GM19372 (cell line): ENCODE data around the gene TIMP3.

Source experiments
- ATAC-seq: cut with Tn5 transposase; IDR thresholded peaks from one replicate; pipeline ENCODE4 v1.9.1; 2021; ENCODE audit warnings: mild to moderate bottlenecking, low read depth, moderate library complexity; ENCODE audit not compliant: unreplicated experiment

Gene TIMP3

DNA sequence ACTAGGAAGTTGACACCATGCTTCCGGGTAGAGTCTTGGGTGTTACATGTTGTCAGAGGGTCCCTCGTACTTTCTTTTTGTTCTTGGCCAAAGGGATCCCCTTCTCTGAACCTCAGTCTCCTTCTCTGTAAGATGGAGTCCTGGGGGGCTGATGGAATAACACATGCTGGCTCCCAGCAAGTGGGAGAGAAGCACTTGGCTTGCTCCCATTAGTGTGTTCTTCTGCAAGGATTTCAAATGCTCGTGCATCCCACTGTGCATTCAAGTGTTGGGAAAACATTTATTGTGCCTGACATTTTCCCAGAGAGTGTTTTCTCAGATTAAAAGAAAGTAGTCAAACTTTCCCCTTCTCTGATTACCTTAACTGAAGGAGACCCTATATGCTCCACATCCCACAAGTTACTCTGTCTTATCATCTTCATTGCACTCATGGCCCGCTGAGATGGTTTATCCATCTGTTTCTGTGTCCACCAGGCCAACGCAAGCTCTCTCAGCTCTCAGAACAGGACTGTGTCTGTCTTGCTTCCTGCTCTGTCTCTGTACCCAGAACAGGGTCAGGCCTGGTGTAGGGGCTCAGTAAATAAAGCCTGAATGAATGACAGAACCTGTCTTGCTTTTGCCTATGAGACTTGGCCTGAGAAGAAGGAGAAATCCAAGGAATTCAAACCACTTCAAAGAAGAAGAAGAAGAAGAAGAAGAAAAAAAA is 16.0 kb upstream of the TIMP3 start:
- ATAC-seq, result no peak

GRCh38 chr22:32786027-32786418 is 15.5 kb upstream of the TIMP3 start:
- ATAC-seq, result no peak

DNA sequence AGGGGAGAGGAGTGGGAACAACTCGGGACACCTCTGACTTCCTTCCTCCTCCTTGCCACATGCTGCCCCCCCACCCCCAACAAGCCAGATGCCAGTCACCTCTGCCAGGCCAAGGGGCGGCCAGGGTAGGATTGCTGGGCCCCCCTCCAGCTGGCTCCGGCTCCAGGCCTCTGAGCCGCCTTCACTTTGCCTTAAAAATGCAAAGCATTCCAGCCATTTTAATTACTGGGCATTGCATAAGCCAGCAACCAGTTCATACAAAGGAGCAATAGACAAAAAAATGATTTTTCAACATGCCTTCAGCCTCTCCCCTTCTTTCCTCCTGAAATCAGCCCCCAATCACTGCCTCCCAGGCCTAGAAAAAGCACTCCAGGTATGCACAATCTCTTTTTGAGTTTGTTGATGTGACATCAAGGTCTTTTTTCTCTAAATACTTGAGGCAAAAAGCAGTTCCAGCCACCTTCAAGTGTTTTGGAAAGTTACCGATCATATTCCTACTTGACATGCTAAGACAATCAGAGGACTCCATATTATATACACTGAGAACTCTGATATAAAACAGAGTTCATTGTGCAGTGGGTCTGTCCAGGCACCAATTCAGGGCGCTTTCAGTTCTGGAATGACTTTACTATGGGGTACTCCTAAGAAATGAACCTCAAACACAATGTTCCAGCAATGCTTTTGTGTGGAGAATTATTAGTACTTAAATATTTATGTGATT is 12.4 kb upstream of the TIMP3 start:
- no peak for ATAC-seq

- no peak for ATAC-seq
Observed at GRCh38 chr22:32789797-32790620, 11.5 kb upstream of the TIMP3 start.

GRCh38 chr22:32791056-32791455 is 10.4 kb upstream of the TIMP3 start:
- ATAC-seq, result no peak

DNA sequence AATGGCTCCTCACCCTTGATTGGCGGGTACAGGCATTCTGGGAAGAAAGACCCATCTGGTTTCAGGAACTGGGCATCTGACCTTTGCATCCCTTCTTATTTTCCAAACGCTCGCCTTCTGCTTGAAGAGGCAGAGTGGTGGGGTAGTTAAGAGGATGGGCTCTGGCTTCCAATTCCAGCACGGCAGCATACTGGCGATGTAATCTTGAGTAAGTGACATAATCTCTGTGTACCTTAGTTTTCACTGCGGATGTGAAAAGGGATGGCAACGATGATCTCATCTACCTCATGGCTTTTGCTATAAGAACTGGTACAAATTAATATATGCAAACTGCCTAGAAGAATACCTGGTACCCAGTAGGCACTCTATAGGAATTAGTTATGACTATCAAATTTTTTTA is 10.0 kb upstream of the TIMP3 start:
- ATAC-seq, result no peak

- ATAC-seq, result no peak
Observed at GRCh38 chr22:32793589-32793988, 7.9 kb upstream of the TIMP3 start.

GRCh38 chr22:32794449-32795213 is 6.9 kb upstream of the TIMP3 start:
- no peak for ATAC-seq

DNA sequence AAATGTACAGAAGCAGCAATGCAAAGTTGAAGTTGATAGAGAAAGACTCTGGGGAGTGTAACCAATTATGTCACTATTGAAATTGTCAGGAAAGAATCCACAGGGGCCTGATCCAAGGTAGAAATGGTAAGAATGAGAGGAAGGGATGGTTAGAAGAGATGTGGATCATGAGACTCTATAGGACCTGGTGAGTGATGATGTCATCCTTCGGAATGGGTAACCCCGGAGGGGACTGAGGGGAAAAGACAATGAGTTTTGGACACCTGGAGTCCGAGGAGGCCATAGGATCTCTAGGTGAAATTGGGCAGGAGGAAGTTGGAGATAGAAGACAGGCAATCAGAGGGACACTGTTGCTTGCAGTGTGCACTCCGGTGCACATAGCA is 6.3 kb upstream of the TIMP3 start:
- no peak for ATAC-seq

- ATAC-seq, result no peak
Observed at GRCh38 chr22:32796865-32797573, 4.5 kb upstream of the TIMP3 start.

DNA sequence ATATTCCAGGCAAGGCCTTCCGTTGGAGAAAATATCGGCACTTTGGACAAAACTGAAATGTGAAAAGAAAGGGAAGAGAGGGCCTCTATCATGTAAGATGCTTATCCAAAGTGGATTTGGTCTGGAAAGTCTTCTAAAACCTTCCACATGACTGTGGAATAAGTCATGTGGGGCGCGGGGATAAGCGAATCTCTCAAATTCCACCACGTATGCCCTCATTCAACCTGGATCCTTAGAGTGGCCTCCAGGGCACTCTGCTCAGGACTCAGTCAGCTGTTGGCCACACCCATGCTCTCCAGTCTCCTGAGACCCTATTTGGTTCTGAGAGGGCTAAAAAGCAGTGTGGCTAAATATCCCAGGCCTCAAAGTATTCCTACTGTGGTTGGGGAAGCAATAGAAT is 2.0 kb upstream of the TIMP3 start:
- ATAC-seq, result no peak

DNA sequence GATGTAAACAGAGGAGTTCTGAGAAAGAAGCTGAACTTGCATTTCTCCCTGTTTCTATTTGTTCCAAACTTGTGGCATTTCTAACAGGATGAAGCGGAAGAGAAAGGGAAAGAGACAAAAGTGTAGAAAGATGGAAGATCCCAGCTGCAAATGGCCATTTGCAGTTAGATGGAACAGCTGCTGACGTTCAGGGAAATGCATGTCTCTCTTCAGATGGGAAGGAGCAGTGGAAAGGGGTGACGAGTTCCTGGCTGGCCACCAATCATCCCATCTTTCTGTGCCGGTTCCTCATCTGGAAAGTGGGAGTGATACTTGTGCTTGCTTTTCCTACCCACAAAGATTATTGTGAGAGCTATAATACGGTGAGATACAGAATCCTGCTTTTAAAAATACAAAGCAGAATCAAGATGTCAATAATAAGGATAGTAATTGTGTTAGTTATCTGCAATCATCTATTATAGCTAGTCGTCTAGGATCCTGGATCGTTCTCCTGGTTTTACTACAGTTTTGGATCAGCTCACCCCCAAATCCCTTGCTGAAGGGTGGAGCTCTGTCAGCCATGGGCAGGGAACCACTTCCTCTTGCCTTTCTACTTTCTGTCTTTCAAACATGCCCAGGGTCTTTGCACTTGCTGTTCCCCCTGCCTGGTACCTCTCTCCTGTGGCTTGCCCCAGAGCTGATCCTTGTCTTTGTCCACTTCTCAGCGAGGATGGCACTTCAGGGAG is 1.2 kb upstream of the TIMP3 start:
- ATAC-seq, result no peak

DNA sequence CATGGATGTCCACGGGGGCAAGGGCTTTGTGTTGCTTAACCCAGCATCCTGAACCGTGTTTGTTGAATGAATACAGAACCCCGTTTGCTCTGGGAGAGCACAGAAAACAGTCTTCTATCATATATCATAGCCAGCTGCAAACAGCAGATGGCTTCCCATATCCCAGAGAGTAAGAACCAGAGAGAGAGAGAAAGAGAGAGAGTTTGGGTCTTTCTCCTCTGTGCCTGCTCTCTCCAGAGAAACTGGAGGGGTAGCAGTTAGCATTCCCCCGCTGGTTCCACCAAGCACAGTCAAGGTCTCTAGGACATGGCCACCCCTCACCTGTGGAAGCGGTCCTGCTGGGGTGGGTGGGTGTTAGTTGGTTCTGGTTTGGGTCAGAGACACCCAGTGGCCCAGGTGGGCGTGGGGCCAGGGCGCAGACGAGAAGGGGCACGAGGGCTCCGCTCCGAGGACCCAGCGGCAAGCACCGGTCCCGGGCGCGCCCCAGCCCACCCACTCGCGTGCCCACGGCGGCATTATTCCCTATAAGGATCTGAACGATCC is 440 bp upstream of the TIMP3 start:
- no peak for ATAC-seq

DNA sequence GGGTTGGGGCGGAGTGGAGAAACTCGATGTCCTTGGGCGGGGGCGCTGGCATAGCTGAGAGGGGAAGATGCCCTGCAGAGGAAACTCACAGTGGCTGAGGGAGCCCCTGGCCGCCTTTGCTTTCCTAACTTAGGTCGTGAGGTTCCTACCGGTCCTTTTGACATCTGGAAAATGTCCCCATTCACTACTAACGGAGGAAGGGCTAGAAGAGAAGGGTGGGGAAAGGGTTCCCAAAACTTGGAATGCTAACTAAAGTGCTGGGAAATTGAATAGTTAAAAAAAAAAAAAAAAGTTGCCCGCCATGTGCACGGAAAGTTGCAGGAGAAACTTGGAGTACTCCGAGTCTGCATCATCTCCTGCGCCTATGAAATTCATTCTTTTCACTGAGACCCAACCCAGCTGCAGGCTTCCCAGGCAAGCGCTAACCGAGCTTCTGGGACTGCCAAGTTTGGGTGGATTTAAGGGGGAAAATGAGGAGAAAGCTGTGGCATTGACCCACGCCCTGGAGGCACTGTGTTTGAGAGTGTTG is 796 bp downstream of the TIMP3 start:
- ATAC-seq, result no peak

DNA sequence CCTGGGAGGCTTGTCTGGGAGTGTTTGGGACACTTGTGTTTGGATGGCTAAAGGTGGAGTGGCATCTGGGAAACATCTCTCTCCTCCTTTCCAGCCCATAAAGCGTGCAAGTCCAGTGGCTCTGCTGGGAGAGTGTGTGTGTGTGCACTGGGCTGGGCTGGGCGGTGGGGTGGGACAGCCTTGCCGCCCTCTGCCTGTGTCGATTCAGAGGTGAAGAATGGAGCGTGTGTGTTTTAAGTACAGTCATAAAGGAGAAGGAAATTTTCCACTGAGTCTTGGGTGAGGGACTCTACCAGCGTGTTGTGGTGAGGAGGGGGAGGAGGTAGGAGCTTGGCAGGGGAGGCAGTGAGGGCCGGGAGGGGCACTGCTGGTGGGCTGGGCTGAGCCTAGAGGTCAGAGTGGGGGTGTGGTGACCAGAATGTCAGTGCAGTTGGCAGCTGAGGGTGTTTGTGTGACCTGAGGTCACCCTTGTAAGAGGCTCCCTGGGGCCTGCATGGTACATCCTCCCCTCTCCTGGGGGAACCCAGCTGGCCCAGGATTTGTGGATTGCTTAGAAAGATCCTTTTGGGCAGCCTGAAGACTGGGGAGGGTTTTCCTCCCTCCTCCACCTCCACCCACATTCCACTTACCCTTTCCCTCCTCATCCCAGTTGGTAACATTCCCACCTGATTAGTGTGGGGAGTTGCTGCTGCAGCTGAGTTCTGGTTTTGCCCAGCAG is 1.7 kb downstream of the TIMP3 start:
- ATAC-seq, result no peak

DNA sequence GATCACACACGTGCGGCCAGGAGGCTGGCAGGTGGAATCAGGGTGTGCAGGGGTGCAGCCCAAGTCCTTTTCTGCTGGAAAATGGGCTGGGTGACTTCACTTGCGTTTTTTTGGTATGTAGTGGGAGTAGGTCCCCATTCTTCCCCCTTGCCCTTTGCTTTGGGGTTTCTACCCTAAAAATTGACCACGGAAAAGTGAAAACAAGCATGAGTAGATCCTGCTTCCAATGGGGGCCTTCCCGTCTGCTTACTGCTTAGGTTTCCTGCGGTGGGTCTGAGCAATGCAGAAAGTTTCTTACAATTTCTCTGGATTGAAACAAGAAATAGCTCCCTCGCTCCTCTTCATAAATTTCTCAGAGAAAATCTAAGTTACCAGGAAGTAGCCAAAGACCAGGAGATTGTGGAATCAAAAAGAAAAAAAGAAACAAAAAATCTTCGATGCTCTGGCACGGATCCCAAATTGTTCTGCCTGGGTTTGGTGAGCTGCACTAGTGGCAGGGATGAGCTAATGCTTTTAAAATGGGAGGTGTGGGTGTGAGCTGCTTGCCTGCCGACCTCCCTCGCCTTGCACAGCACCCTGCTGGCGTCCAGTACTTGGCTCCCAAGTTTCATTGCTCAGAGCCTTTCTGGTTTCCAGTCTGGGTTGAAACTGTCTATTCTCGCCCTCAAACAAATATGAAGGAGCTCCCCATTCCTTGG is 2.4 kb downstream of the TIMP3 start:
- no peak for ATAC-seq

GRCh38 chr22:32804531-32805360 is 3.2 kb downstream of the TIMP3 start:
- ATAC-seq, result no peak
